MM.1S (cell line): Measurements from ENCODE around the gene ITGA4.

ENCODE experiments used
- DNase-seq: peaks from one replicate; pipeline ENCODE4 v3.0.0-alpha.2; 2015
- H2AFZ ChIP-seq: fragments of 300-600 bp; sonication (generic); 2 replicates; pipeline ENCODE4 v1.6.0; 2016; ENCODE audit warnings: antibody characterized with exemption, low read length
- H3F3A ChIP-seq: fragments of 300-600 bp; sonication (generic); 2 replicates; pipeline ENCODE4 v1.6.1; 2016; ENCODE audit warnings: mild to moderate bottlenecking, antibody characterized with exemption, low read length, moderate library complexity, mixed read lengths; ENCODE audit not compliant: insufficient read depth
- H3K27ac ChIP-seq: fragments of 300-600 bp; sonication (generic); 2 replicates; pipeline ENCODE4 v1.5.1; 2016; ENCODE audit warnings: mild to moderate bottlenecking, low read length
- H3K27me3 ChIP-seq: fragments of 300-600 bp; sonication (generic); replicated peaks from 2 replicates; pipeline ENCODE4 v1.6.0; 2016; ENCODE audit warnings: low read length; ENCODE audit not compliant: insufficient read depth
- H3K36me3 ChIP-seq: fragments of 300-600 bp; sonication (generic); replicated peaks from 2 replicates; pipeline ENCODE4 v1.6.1; 2016; ENCODE audit warnings: mild to moderate bottlenecking, low read length, mixed read lengths; ENCODE audit not compliant: insufficient read depth
- H3K4me1 ChIP-seq: fragments of 300-600 bp; sonication (generic); 2 replicates; pipeline ENCODE4 v1.6.1; 2016; ENCODE audit warnings: low read length, mixed read lengths
- H3K4me2 ChIP-seq: fragments of 300-600 bp; sonication (generic); 2 replicates; pipeline ENCODE4 v1.6.0; 2016; ENCODE audit warnings: low read depth, low read length
- H3K4me3 ChIP-seq: fragments of 300-600 bp; sonication (generic); 2 replicates; pipeline ENCODE4 v1.5.1; 2016; ENCODE audit warnings: low read length, mixed read lengths
- H3K79me2 ChIP-seq: fragments of 300-600 bp; sonication (generic); 2 replicates; pipeline ENCODE4 v1.6.1; 2016; ENCODE audit warnings: mixed run types, low read length, mixed read lengths
- H3K9ac ChIP-seq: fragments of 300-600 bp; sonication (generic); 2 replicates; pipeline ENCODE4 v1.6.1; 2016; ENCODE audit warnings: low read length, mixed read lengths
- H3K9me2 ChIP-seq: fragments of 300-600 bp; sonication (generic); replicated peaks from 2 replicates; pipeline ENCODE4 v1.6.1; 2016; ENCODE audit warnings: mild to moderate bottlenecking, low read length, mixed read lengths; ENCODE audit not compliant: insufficient read depth
- H3K9me3 ChIP-seq: fragments of 300-600 bp; sonication (generic); replicated peaks from 2 replicates; pipeline ENCODE4 v1.6.1; 2016; ENCODE audit warnings: mild to moderate bottlenecking, low read length, mixed read lengths; ENCODE audit not compliant: insufficient read depth
- H4K20me1 ChIP-seq: fragments of 300-600 bp; sonication (generic); 2 replicates; pipeline ENCODE4 v1.6.1; 2016; ENCODE audit warnings: mild to moderate bottlenecking, low read length, moderate library complexity, mixed read lengths; ENCODE audit not compliant: insufficient read depth
- EZH2 ChIP-seq: fragments of 300-600 bp; sonication (generic); optimal IDR thresholded peaks from 2 replicates; pipeline ENCODE3; 2017; ENCODE audit warnings: low read depth, mild to moderate bottlenecking, antibody characterized with exemption, low read length, mixed read lengths
- EZH2phosphoT487 ChIP-seq: fragments of 300-600 bp; sonication (generic); IDR thresholded peaks from 2 replicates; pipeline ENCODE4 v1.6.1; 2018; ENCODE audit warnings: antibody characterized with exemption, low read length
- TF ChIP-seq, protein P1 (sequence below): fragments of 300-600 bp; sonication (generic); IDR thresholded peaks from 2 replicates; pipeline ENCODE4 v1.5.1; 2016; ENCODE audit warnings: antibody characterized with exemption, low read length, mixed read lengths

ITGA4 gene

DNA sequence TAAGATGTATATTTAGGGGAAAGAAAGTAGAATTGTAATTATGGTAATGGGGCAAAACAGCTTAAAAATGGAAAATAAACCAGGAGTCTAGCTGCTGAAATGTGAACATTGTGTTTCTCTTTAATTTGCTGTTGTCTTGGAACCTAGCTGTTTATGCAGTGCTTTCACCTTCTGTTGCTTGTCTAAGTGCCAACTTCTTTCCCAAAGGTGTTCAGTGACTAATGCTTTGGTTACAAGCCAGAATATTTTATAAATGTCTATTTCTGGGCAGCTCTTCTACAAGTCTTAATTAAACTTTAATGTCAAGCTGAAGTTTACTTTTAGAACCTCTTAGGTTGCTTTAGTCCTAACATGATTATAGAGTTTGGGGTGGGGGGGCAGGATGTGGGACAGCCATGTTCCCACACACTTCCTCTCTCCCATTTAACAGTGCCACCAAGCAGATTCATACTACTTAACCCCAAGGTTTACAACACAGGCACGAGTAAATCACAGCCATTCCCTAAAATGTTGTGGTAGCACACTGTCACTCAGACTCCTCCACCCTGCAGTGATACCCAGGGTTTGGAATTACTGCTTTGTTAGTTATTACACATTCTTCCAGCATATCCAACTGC, 60.6 kb downstream of the ITGA4 start:
- Histone ChIP-seq H2AFZ (no peak overlapping the region), H3F3A (no peaks in the 10 kb centered on the region), H3K9ac (no peak overlapping the region), H3K4me3 (no peak overlapping the region), H3K27ac (no peak overlapping the region), H3K9me3 (no peaks in the 10 kb centered on the region), H3K4me2 (no peak overlapping the region), H3K36me3 (peaks cover 11% of the 10 kb centered on the region), H3K79me2 (no peaks in the 10 kb centered on the region), H3K4me1 (no peaks in the 10 kb centered on the region), H3K9me2 (no peaks in the 10 kb centered on the region), H4K20me1 (no peaks in the 10 kb centered on the region), H3K27me3 (no peaks in the 10 kb centered on the region)
- TF ChIP-seq EZH2phosphoT487 (no peak), EZH2 (no peak)
- TF ChIP-seq, protein P1, sequence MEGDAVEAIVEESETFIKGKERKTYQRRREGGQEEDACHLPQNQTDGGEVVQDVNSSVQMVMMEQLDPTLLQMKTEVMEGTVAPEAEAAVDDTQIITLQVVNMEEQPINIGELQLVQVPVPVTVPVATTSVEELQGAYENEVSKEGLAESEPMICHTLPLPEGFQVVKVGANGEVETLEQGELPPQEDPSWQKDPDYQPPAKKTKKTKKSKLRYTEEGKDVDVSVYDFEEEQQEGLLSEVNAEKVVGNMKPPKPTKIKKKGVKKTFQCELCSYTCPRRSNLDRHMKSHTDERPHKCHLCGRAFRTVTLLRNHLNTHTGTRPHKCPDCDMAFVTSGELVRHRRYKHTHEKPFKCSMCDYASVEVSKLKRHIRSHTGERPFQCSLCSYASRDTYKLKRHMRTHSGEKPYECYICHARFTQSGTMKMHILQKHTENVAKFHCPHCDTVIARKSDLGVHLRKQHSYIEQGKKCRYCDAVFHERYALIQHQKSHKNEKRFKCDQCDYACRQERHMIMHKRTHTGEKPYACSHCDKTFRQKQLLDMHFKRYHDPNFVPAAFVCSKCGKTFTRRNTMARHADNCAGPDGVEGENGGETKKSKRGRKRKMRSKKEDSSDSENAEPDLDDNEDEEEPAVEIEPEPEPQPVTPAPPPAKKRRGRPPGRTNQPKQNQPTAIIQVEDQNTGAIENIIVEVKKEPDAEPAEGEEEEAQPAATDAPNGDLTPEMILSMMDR = no peak
- no peak for DNase-seq

DNA sequence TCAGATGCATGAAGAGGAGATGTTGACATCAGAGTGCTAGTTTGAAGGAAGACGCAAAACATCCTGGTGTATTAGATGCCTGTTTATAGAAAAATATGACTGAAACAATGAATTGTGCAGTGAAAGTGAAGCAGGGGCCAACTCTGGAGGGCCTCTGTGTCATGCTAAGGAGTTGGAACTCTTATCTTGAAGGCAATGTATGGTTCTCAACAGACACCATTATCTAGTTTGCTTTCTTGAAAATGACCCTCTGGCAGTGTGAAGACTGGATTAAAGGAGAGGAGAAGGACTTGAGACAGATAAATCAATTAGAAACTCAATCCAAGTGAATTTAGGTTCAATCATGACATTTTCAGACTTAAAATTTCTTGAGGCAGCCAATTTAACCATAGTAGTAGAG, 63.1 kb downstream of the ITGA4 start:
- H4K20me1 ChIP-seq = no peaks in the 10 kb centered on the region
- H3K9me3 ChIP-seq = no peaks in the 10 kb centered on the region
- no peak overlapping the region for H3K9ac ChIP-seq
- no peaks in the 10 kb centered on the region for H3K27me3 ChIP-seq
- no peaks in the 10 kb centered on the region for H3F3A ChIP-seq
- no peaks in the 10 kb centered on the region for H3K4me1 ChIP-seq
- TF ChIP-seq, protein P1 = no peak
- TF ChIP-seq EZH2phosphoT487 (no peak), EZH2 (no peak)
- peaks cover 11% of the 10 kb centered on the region for H3K36me3 ChIP-seq
- H3K79me2 ChIP-seq = no peaks in the 10 kb centered on the region
- DNase-seq = no peak
- H2AFZ ChIP-seq = no peak overlapping the region
- no peak overlapping the region for H3K4me2 ChIP-seq
- no peak overlapping the region for H3K27ac ChIP-seq
- H3K9me2 ChIP-seq = no peaks in the 10 kb centered on the region
- no peak overlapping the region for H3K4me3 ChIP-seq

DNA sequence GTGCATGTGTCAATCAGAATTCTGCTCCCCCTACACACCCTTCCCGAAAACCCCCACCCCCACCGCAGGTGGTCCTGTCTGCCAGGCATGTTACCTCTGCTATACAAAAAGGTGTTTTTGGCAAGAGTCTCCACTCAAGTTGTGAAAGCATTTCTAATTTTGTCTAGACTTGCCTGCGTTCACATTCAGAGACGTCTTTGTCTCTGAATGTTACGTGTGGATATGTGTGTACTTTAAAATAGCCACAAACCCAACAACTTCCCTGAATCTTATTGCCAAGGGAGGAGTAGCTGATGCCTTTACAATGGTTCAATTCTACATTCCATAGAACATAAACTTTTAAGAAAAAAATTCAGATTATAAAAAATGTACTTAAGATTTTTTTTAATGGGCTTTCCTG, 66.6 kb downstream of the ITGA4 start:
- no peak for TF ChIP-seq EZH2phosphoT487
- TF ChIP-seq, protein P1 = no peak
- TF ChIP-seq EZH2 = no peak
- H3K4me3 ChIP-seq = no peak overlapping the region
- H3F3A ChIP-seq = no peaks in the 10 kb centered on the region
- H3K4me2 ChIP-seq = no peak overlapping the region
- H3K4me1 ChIP-seq = no peaks in the 10 kb centered on the region
- no peaks in the 10 kb centered on the region for H3K27me3 ChIP-seq
- peaks cover 18% of the 10 kb centered on the region for H3K36me3 ChIP-seq
- H3K9me2 ChIP-seq = no peaks in the 10 kb centered on the region
- no peak overlapping the region for H3K27ac ChIP-seq
- H3K79me2 ChIP-seq = no peaks in the 10 kb centered on the region
- H2AFZ ChIP-seq = no peak overlapping the region
- H3K9me3 ChIP-seq = no peaks in the 10 kb centered on the region
- no peak overlapping the region for H3K9ac ChIP-seq
- no peak for DNase-seq
- H4K20me1 ChIP-seq = no peaks in the 10 kb centered on the region
